ENCODE data around the gene MGLL.

- TF ChIP-seq CTCF (IDR thresholded peaks at IDR 0.05) (no peak), ZFX (IDR thresholded peaks at IDR 0.05; ENCODE audit: borderline replicate concordance) (no peak)
Observed at GRCh38 chr3:127825756-127826155, 3.4 kb upstream of the MGLL start.

Measured in 22Rv1 (cell line).